ENCODE data around the gene ABT1. TPM values are rescaled to one million over a fixed set of nuclear protein-coding genes. Genes with fewer than 3 reads are reported as not detected.
"Not testable (repeated sequence)": the region's sequence is repeated elsewhere in the genome, so short reads cannot be mapped to it uniquely, and the experiment has no call there.

ABT1 gene
- polyA plus RNA-seq (ENCODE audit: insufficient read length in 4 of 4) = 10 to 100 TPM; 13.2 to 16.2 (median 15.0) TPM

- peak; percentile 95 to 97 (median 96) for DNase-seq (ENCODE audit: low read depth in 4 of 4, low spot score in 3 of 4)
Measured at GRCh38 chr6:26596579-26597388, at the start of gene ABT1. Gene ABT1 (plus strand): TSS chr6:26596953. CDS start chr6:26596983, 30 bp downstream.

GRCh38 chr6:26547363-26547762, 49.4 kb upstream of the ABT1 start:
- DNase-seq (ENCODE audit: low read depth in 4 of 4, low spot score in 3 of 4) = not testable (repeated sequence)

- DNase-seq (ENCODE audit: low read depth in 4 of 4, low spot score in 3 of 4) = peak in 1 of 4 donors; percentile 52
Measured at GRCh38 chr6:26550250-26550993, 46.3 kb upstream of the ABT1 start.

GRCh38 chr6:26552205-26552604, 44.5 kb upstream of the ABT1 start:
- no peak for DNase-seq (ENCODE audit: low read depth in 4 of 4, low spot score in 3 of 4)

- no peak for DNase-seq (ENCODE audit: low read depth in 4 of 4, low spot score in 3 of 4)
Measured at GRCh38 chr6:26552640-26553188, 44.0 kb upstream of the ABT1 start.

GRCh38 chr6:26553264-26553634, 43.5 kb upstream of the ABT1 start:
- DNase-seq (ENCODE audit: low read depth in 4 of 4, low spot score in 3 of 4) = no peak

- no peak for DNase-seq (ENCODE audit: low read depth in 4 of 4, low spot score in 3 of 4)
Measured at GRCh38 chr6:26553635-26554446, 42.9 kb upstream of the ABT1 start.

GRCh38 chr6:26554447-26554696, 42.4 kb upstream of the ABT1 start:
- no peak for DNase-seq (ENCODE audit: low read depth in 4 of 4, low spot score in 3 of 4)

- no peak for DNase-seq (ENCODE audit: low read depth in 4 of 4, low spot score in 3 of 4)
Measured at GRCh38 chr6:26554697-26555504, 41.9 kb upstream of the ABT1 start.

GRCh38 chr6:26555505-26556262, 41.1 kb upstream of the ABT1 start:
- no peak for DNase-seq (ENCODE audit: low read depth in 4 of 4, low spot score in 3 of 4)

- DNase-seq (ENCODE audit: low read depth in 4 of 4, low spot score in 3 of 4) = no peak
Measured at GRCh38 chr6:26556263-26557070, 40.3 kb upstream of the ABT1 start.

- DNase-seq (ENCODE audit: low read depth in 4 of 4, low spot score in 3 of 4) = no peak
Measured at GRCh38 chr6:26561533-26562466, 35.0 kb upstream of the ABT1 start.

- no peak for DNase-seq (ENCODE audit: low read depth in 4 of 4, low spot score in 3 of 4)
Measured at GRCh38 chr6:26563488-26563887, 33.3 kb upstream of the ABT1 start.

- peak; percentile 90 to 95 (median 94) for DNase-seq (ENCODE audit: low read depth in 4 of 4, low spot score in 3 of 4)
Measured at GRCh38 chr6:26568601-26569432, 27.9 kb upstream of the ABT1 start.

- no peak for DNase-seq (ENCODE audit: low read depth in 4 of 4, low spot score in 3 of 4)
Measured at GRCh38 chr6:26569433-26569764, 27.4 kb upstream of the ABT1 start.

GRCh38 chr6:26570027-26570809, 26.5 kb upstream of the ABT1 start:
- DNase-seq (ENCODE audit: low read depth in 4 of 4, low spot score in 3 of 4) = no peak
